ENCODE results near the gene SIRT1. TPM values are rescaled to one million over a fixed set of nuclear protein-coding genes. Genes with fewer than 3 reads are reported as not detected.

Gene SIRT1
- total and polyA plus RNA-seq, 2 of the 8 experiments (the other 6 are each of a cell fraction or from before 2014, with no cell fraction given), result 22.6 to 70.9 TPM

- CTCF ChIA-PET (ENCODE audit: partially characterized antibody), result interaction anchor here (1.7 kb wide), 1 partner anchor 100 kb away, joined by 4 read pairs; no protein-coding TSS in a partner anchor
- Histone ChIP-seq H4K20me1 (replicated peaks in 1 of 2; ENCODE audit: control insufficient read depth in 1 of 2, insufficient read depth in 2 of 2, low read length in 2 of 2) (no peaks in the 10 kb centered on the region), H2AK5ac (ENCODE audit: low read depth, low read length) (no peak overlapping the region), H3K9ac (replicated peaks in 1 of 4; ENCODE audit: extremely low read depth in 1 of 4, low read depth in 3 of 4, low read length in 3 of 4) (no peak overlapping the region), H3K27me3 (replicated peaks in 1 of 4; ENCODE audit: control insufficient read depth in 3 of 4, extremely low read depth in 1 of 4, insufficient read depth in 3 of 4, low read length in 3 of 4) (no peaks in the 10 kb centered on the region), H2BK15ac (ENCODE audit: low read length) (no peak overlapping the region), H3K79me1 (ENCODE audit: low read depth, low read length) (no peaks in the 10 kb centered on the region), H3K23me2 (ENCODE audit: low read depth, low read length) (peaks cover 3% of the 10 kb centered on the region; the same call in 1 of the 2 replicates), H4K91ac (replicated peaks; ENCODE audit: insufficient read length, low read length) (no peak overlapping the region), H2BK12ac (ENCODE audit: low read depth, low read length) (no peak overlapping the region), H3K4ac (replicated peaks; ENCODE audit: insufficient read length, low read depth, low read length) (no peak overlapping the region), H3K4me3 (ENCODE audit: extremely low read depth in 1 of 4, insufficient read depth in 2 of 4, low read depth in 3 of 4, low read length in 4 of 4) (no peak overlapping the region), H4K5ac (ENCODE audit: insufficient read length, low read depth, low read length) (no peak overlapping the region), H3K4me2 (ENCODE audit: insufficient read depth in 1 of 2, low read depth in 2 of 2, low read length in 2 of 2) (no peak overlapping the region), H2BK120ac (replicated peaks; ENCODE audit: low read depth, low read length) (no peak overlapping the region), H3K14ac (ENCODE audit: insufficient read length) (no peak overlapping the region), H3K9me3 (ENCODE audit: insufficient read depth in 2 of 2, low read depth in 1 of 2, low read length in 1 of 2) (no peaks in the 10 kb centered on the region), H3K36me3 (ENCODE audit: control insufficient read depth in 2 of 4, insufficient read depth in 4 of 4, low read length in 3 of 4) (peaks cover 0 to 11% (median 2%) of the 10 kb centered on the region in 4 experiments; a peak in 3 of 8 replicates), H4K8ac (ENCODE audit: extremely low read depth, insufficient read depth, low read length) (no peak overlapping the region), H3K79me2 (ENCODE audit: control insufficient read depth in 1 of 2, insufficient read depth in 2 of 2, low read length in 2 of 2) (no peaks in the 10 kb centered on the region), H2AFZ (ENCODE audit: low read length) (no peak overlapping the region), H3K27ac (ENCODE audit: low read depth, low read length) (no peak overlapping the region), H3K18ac (ENCODE audit: extremely low read depth, low read length) (no peak overlapping the region), H3K56ac (replicated peaks; ENCODE audit: insufficient read length, low read depth, low read length) (no peak overlapping the region), H2BK20ac (ENCODE audit: low read length) (no peak overlapping the region), H3K23ac (ENCODE audit: insufficient read length) (no peak overlapping the region), H3K4me1 (replicated peaks in 1 of 4; ENCODE audit: control insufficient read depth in 3 of 4, insufficient read depth in 4 of 4, low read length in 3 of 4) (no peaks in the 10 kb centered on the region), H2BK5ac (ENCODE audit: low read depth, low read length) (no peak overlapping the region)
- WGBS, 2 experiments (ENCODE audit: extremely low coverage in 1 of 2, insufficient coverage in 1 of 2, insufficient read length in 1 of 2, insufficient replicate concordance in 2 of 2, low coverage in 1 of 2, low lambda C conversion rate in 2 of 2, missing lambda C conversion rate in 1 of 2), result 96% methylated on average over 6 of the region's 6 CpGs; no CpG with 5 or more reads in 1 of the 2 experiments
- TF ChIP-seq GABPA (IDR thresholded peaks at IDR 0.05; ENCODE audit: borderline replicate concordance, insufficient read depth, low read length), result no peak
- no peak for TF ChIP-seq KDM1A (IDR thresholded peaks at IDR 0.05; ENCODE audit: borderline replicate concordance, low read length)
- TF ChIP-seq CTBP2 (IDR thresholded peaks at IDR 0.05; ENCODE audit: borderline replicate concordance, insufficient read depth, insufficient read length, low read length), result no peak
- no peak for TF ChIP-seq SIRT6 (IDR thresholded peaks at IDR 0.05; ENCODE audit: low read length)
- TF ChIP-seq EGR1 (IDR thresholded peaks at IDR 0.05; ENCODE audit: borderline replicate concordance, low read depth, low read length), result no peak
- no peak for TF ChIP-seq BACH1 (IDR thresholded peaks at IDR 0.05; ENCODE audit: low read length)
- TF ChIP-seq SIN3A (conservative IDR thresholded peaks at IDR 0.05 in 1 of 2, IDR thresholded peaks at IDR 0.05 in 1 of 2; ENCODE audit: low read depth in 1 of 2, low read length in 2 of 2), result no peak
- no peak for TF ChIP-seq CBX8 (IDR thresholded peaks at IDR 0.05; ENCODE audit: borderline replicate concordance, low read depth, low read length)
- no peak for TF ChIP-seq SAP30 (IDR thresholded peaks at IDR 0.05; ENCODE audit: insufficient read depth, insufficient replicate concordance, low read length)
- TF ChIP-seq TBP (IDR thresholded peaks at IDR 0.05; ENCODE audit: low read depth, low read length), result no peak
- TF ChIP-seq CTCF (IDR thresholded peaks at IDR 0.05; ENCODE audit: control extremely low read depth in 1 of 3, insufficient read depth in 1 of 3, low read depth in 1 of 3, low read length in 3 of 3), result no peak
- DNase-seq (ENCODE audit: low read depth in 1 of 2, low spot score in 2 of 2), result no peak
- no peak for FAIRE-seq
- POLR2A ChIA-PET (ENCODE audit: partially characterized antibody), result no interaction called here
These were observed 71.2 kb downstream of the SIRT1 start for GRCh38 chr10:67955614-67956013.

All from H1 (cell line).